Hepatocyte (in vitro differentiated cells): Measurements from ENCODE around the gene ST6GALNAC4. TPM values are rescaled to one million over a fixed set of nuclear protein-coding genes. Genes with fewer than 3 reads are reported as not detected.

Experiments used
- DNase-seq: peaks from one replicate; pipeline ENCODE4 v3.0.0-alpha.2; 2016; ENCODE audit warnings: low spot score
- H2AFZ ChIP-seq: fragments of 200-600 bp; sonication (generic); 2 replicates; pipeline ENCODE4 v1.6.0; 2016; ENCODE audit warnings: antibody characterized with exemption, mild to moderate bottlenecking
- H3K27ac ChIP-seq: fragments of 200-600 bp; sonication (generic); 2 replicates; pipeline ENCODE4 v1.5.1; 2016; ENCODE audit warnings: mild to moderate bottlenecking
- H3K27me3 ChIP-seq: fragments of 200-600 bp; sonication (generic); 2 replicates; pipeline ENCODE4 v1.6.1; 2016
- H3K36me3 ChIP-seq: fragments of 200-600 bp; sonication (generic); replicated peaks from 2 replicates; pipeline ENCODE4 v1.5.1; 2016; ENCODE audit warnings: low read depth; ENCODE audit not compliant: insufficient read depth
- H3K4me1 ChIP-seq: fragments of 200-600 bp; sonication (generic); 2 replicates; pipeline ENCODE4 v1.5.1; 2016; ENCODE audit warnings: mild to moderate bottlenecking, moderate library complexity; ENCODE audit not compliant: insufficient read depth
- H3K4me2 ChIP-seq: fragments of 200-600 bp; sonication (generic); 2 replicates; pipeline ENCODE4 v1.6.0; 2016
- H3K4me3 ChIP-seq: fragments of 200-600 bp; sonication (generic); 2 replicates; pipeline ENCODE4 v1.5.1; 2016; ENCODE audit warnings: mild to moderate bottlenecking
- H3K79me2 ChIP-seq: fragments of 200-600 bp; sonication (generic); 2 replicates; pipeline ENCODE4 v1.6.0; 2017; ENCODE audit warnings: mild to moderate bottlenecking
- H3K9me2 ChIP-seq: fragments of 200-600 bp; sonication (generic); replicated peaks from 2 replicates; pipeline ENCODE4 v1.6.0; 2017; ENCODE audit warnings: mild to moderate bottlenecking; ENCODE audit not compliant: insufficient read depth
- H3K9me3 ChIP-seq: fragments of 200-600 bp; sonication (generic); 2 replicates; pipeline ENCODE4 v1.5.1; 2016; ENCODE audit warnings: low read depth, mild to moderate bottlenecking
- H4K20me1 ChIP-seq: fragments of 200-600 bp; sonication (generic); 2 replicates; pipeline ENCODE4 v1.6.0; 2016; ENCODE audit warnings: mild to moderate bottlenecking; ENCODE audit not compliant: insufficient read depth, poor library complexity, severe bottlenecking
- CTCF ChIP-seq: fragments of 200-600 bp; sonication (generic); IDR thresholded peaks from 2 replicates; pipeline ENCODE4 v1.5.1; 2016; ENCODE audit warnings: antibody characterized with exemption, mild to moderate bottlenecking; ENCODE audit not compliant: poor library complexity
- EZH2 ChIP-seq: fragments of 200-600 bp; sonication (generic); IDR thresholded peaks from 2 replicates; pipeline ENCODE4 v1.6.1; 2016; ENCODE audit warnings: antibody characterized with exemption, mild to moderate bottlenecking, borderline replicate concordance
- EZH2phosphoT487 ChIP-seq: fragments of 200-600 bp; sonication (generic); IDR thresholded peaks from one replicate; pipeline ENCODE4 v1.6.1; 2018; ENCODE audit warnings: antibody characterized with exemption, mild to moderate bottlenecking, low read depth, moderate library complexity; ENCODE audit not compliant: unreplicated experiment, severe bottlenecking
- WGBS: methylation state at CpG from one replicate; pipeline ENCODE4 v1.1.6; 2016; ENCODE audit warnings: low lambda C conversion rate; ENCODE audit errors: missing lambda C conversion rate; 5-methylcytosine and 5-hydroxymethylcytosine counted together
- polyA plus RNA-seq: library from polyadenylated mRNA; unstranded; fragments of >200 nt; fragmentation: Nextera tagmentation; extraction: Ambion mirVana; gene quantifications from 2 replicates; pipeline ENCODE4 v1.2.1, GENCODE V29; 2016
- total RNA-seq: library from RNA; depleted of rRNA; stranded (reverse); fragments of >200 nt; gene quantifications from 2 replicates; pipeline ENCODE4 v1.2.3, GENCODE V29; 2014

The ST6GALNAC4 gene
- total and polyA plus RNA-seq, 2 experiments from 2014 or later: 14.3 to 14.6 TPM

- Histone ChIP-seq H3K27me3 (no peaks in the 10 kb centered on the region), H3K4me3 (no peak overlapping the region), H4K20me1 (no peaks in the 10 kb centered on the region), H3K79me2 (peaks cover 21% of the 10 kb centered on the region), H3K27ac (no peak overlapping the region), H3K36me3 (no peaks in the 10 kb centered on the region), H3K4me2 (peak overlapping the region; percentile 97), H3K9me2 (no peaks in the 10 kb centered on the region), H3K9me3 (no peaks in the 10 kb centered on the region), H3K4me1 (peaks cover 28% of the 10 kb centered on the region), H2AFZ (no peak overlapping the region)
- TF ChIP-seq EZH2phosphoT487: no peak
- no peak for TF ChIP-seq CTCF
- TF ChIP-seq EZH2: no peak
- WGBS: 80% methylated on average over 4 of the region's 4 CpGs
- DNase-seq: no peak
Measured at GRCh38 chr9:127935765-127936221, 19.0 kb upstream of the ST6GALNAC4 start.

- no peaks in the 10 kb centered on the region for H3K36me3 ChIP-seq
- H2AFZ ChIP-seq: no peak overlapping the region
- no peaks in the 10 kb centered on the region for H4K20me1 ChIP-seq
- peaks cover 28% of the 10 kb centered on the region for H3K4me1 ChIP-seq
- TF ChIP-seq CTCF (no peak), EZH2 (no peak), EZH2phosphoT487 (no peak)
- H3K79me2 ChIP-seq: peaks cover 21% of the 10 kb centered on the region
- no peaks in the 10 kb centered on the region for H3K9me3 ChIP-seq
- no peak for DNase-seq
- H3K4me2 ChIP-seq: no peak overlapping the region
- WGBS: 76% methylated on average over 11 of the region's 11 CpGs
- no peak overlapping the region for H3K27ac ChIP-seq
- no peaks in the 10 kb centered on the region for H3K27me3 ChIP-seq
- H3K4me3 ChIP-seq: no peak overlapping the region
- no peaks in the 10 kb centered on the region for H3K9me2 ChIP-seq
Measured at GRCh38 chr9:127934986-127935385, 18.1 kb upstream of the ST6GALNAC4 start.

GRCh38 chr9:127934248-127934647 is 17.4 kb upstream of the ST6GALNAC4 start:
- H3K9me2 ChIP-seq: no peaks in the 10 kb centered on the region
- no peak for TF ChIP-seq EZH2
- TF ChIP-seq CTCF: no peak
- no peak for TF ChIP-seq EZH2phosphoT487
- peaks cover 28% of the 10 kb centered on the region for H3K4me1 ChIP-seq
- no peaks in the 10 kb centered on the region for H3K9me3 ChIP-seq
- 93% methylated on average over 4 of the region's 4 CpGs for WGBS
- H3K4me2 ChIP-seq: no peak overlapping the region
- H3K4me3 ChIP-seq: no peak overlapping the region
- no peak overlapping the region for H3K27ac ChIP-seq
- peaks cover 21% of the 10 kb centered on the region for H3K79me2 ChIP-seq
- no peaks in the 10 kb centered on the region for H4K20me1 ChIP-seq
- no peaks in the 10 kb centered on the region for H3K36me3 ChIP-seq
- no peak for DNase-seq
- no peak overlapping the region for H2AFZ ChIP-seq
- H3K27me3 ChIP-seq: peaks cover 5% of the 10 kb centered on the region
